K562 (cell line): ENCODE data around the gene ARMC8. TPM values are rescaled to one million over a fixed set of nuclear protein-coding genes. Genes with fewer than 3 reads are reported as not detected.

Source experiments
- ATAC-seq: fragments of 200-7000 bp; cut with Tn5 transposase; 3 replicates; pipeline ENCODE4 v1.9.1; 2020; ENCODE audit warnings: moderate library complexity
- BruUV-seq: library from RNA; stranded (reverse); fragments of 400-500 nt; replicated peaks from 2 replicates; lab custom pipeline; 2021; lab: Mats Ljungman, UMichigan
- CTCF ChIA-PET: fragments of 300-600 bp; formaldehyde crosslinking; extraction: SDS; loops from one replicate; lab custom pipeline; 2021; ENCODE audit warnings: low intra/inter-chr PET ratio; lab: Yijun Ruan, JAX
- POLR2A ChIA-PET: fragments of 300-600, 350-650 bp; sonication (Branson Sonifier 250); formaldehyde crosslinking; extraction: SDS; loops from one replicate; lab custom pipeline; 2021; ENCODE audit warnings: antibody characterized with exemption, inconsistent platforms; lab: Yijun Ruan, JAX
- DNase-seq, 4 experiments: peaks; one replicate each; pipeline versions ENCODE4 v3.0.0 to v3.0.0-alpha.2; 2011 to 2018; ENCODE audit warnings: low spot score in 3 of 4, mixed read lengths in 3 of 4; ENCODE audit errors: extremely low read depth in 1 of 4
- FAIRE-seq: peaks from 2 replicates; lab custom pipeline; 2011; peaks lifted over from hg19 to GRCh38; lab: Jason Lieb, UNC
- H2AFZ ChIP-seq: 2 replicates; pipeline ENCODE4 v1.6.0; 2011; ENCODE audit warnings: low read depth, low read length, control low read depth, inconsistent platforms
- H3K27ac ChIP-seq: fragments of 200-600 bp; 3 replicates; pipeline ENCODE4 v1.8.0; 2011; ENCODE audit warnings: low read depth, mild to moderate bottlenecking, control low read depth, inconsistent platforms, low read length, moderate library complexity, mixed read lengths; ENCODE audit errors: extremely low read depth
- H3K27me3 ChIP-seq, 2 experiments: fragments of 300-600 bp in 1 of 2; 2 replicates in 1 of 2; 3 replicates in 1 of 2; pipeline versions ENCODE4 v1.6.0 to v1.8.0; 2011; ENCODE audit warnings: inconsistent platforms in 2 of 2, low read length in 2 of 2, mild to moderate bottlenecking in 1 of 2, mixed read lengths in 1 of 2, moderate library complexity in 1 of 2; ENCODE audit not compliant: control insufficient read depth in 2 of 2, insufficient read depth in 2 of 2
- H3K36me3 ChIP-seq: fragments of 300-600 bp; 3 replicates; pipeline ENCODE4 v1.8.0; 2011; ENCODE audit warnings: mild to moderate bottlenecking, low read length, inconsistent platforms; ENCODE audit not compliant: control insufficient read depth, insufficient read depth
- H3K4me1 ChIP-seq, 2 experiments: fragments of 200-600 bp in 1 of 2; replicated peaks in 1 of 2; 2 replicates in 1 of 2; 3 replicates in 1 of 2; pipeline versions ENCODE4 v1.5.1 to v1.8.0; 2011; ENCODE audit warnings: inconsistent platforms in 2 of 2, low read length in 2 of 2, mild to moderate bottlenecking in 1 of 2, mixed read lengths in 1 of 2, moderate library complexity in 1 of 2; ENCODE audit not compliant: control insufficient read depth in 2 of 2, insufficient read depth in 2 of 2
- H3K4me2 ChIP-seq: 2 replicates; pipeline ENCODE4 v1.6.1; 2011; ENCODE audit warnings: low read length, control low read depth, inconsistent platforms, mixed read lengths; ENCODE audit not compliant: insufficient read depth
- H3K4me3 ChIP-seq: fragments of 200-600 bp; sonication (generic), shearing (Covaris generic); 2 replicates; pipeline ENCODE4 v1.5.1; 2016; ENCODE audit warnings: control low read depth, inconsistent platforms
- H3K79me2 ChIP-seq: fragments of 200-600 bp; 3 replicates; pipeline ENCODE4 v1.8.0; 2011; ENCODE audit warnings: low read length, inconsistent platforms; ENCODE audit not compliant: control insufficient read depth, insufficient read depth
- H3K9ac ChIP-seq, 2 experiments: 2 replicates each; pipeline versions ENCODE4 v1.6.0 to v1.6.1; 2011; ENCODE audit warnings: low read depth in 2 of 2, low read length in 2 of 2, control low read depth in 1 of 2, inconsistent platforms in 1 of 2, mild to moderate bottlenecking in 1 of 2, mixed read lengths in 1 of 2; ENCODE audit not compliant: insufficient read depth in 1 of 2
- H3K9me1 ChIP-seq: one replicate; pipeline ENCODE4 v1.6.0; 2011; ENCODE audit warnings: inconsistent platforms, mild to moderate bottlenecking, low read length, moderate library complexity; ENCODE audit not compliant: control insufficient read depth, insufficient read depth
- H3K9me3 ChIP-seq: replicated peaks from 2 replicates; pipeline ENCODE4 v1.5.1; 2011; ENCODE audit warnings: low read depth, low read length, inconsistent platforms; ENCODE audit not compliant: control insufficient read depth, insufficient read depth
- H4K20me1 ChIP-seq: replicated peaks from 2 replicates; pipeline ENCODE4 v1.6.1; 2011; ENCODE audit warnings: low read length, inconsistent platforms, mixed read lengths; ENCODE audit not compliant: control insufficient read depth, insufficient read depth
- BCL6 ChIP-seq: fragments of 250-450 bp; sonication (Bioruptor Pico); IDR thresholded peaks from 2 replicates; pipeline ENCODE4 v1.4.0; 2020
- GTF2A2 ChIP-seq: IDR thresholded peaks from 2 replicates; pipeline ENCODE4 v1.6.1; 2016; ENCODE audit warnings: mild to moderate bottlenecking, missing genetic modification characterization, missing compliant biosample characterization
- HNRNPH1 ChIP-seq: fragments of 200-400 bp; formaldehyde crosslinking; optimal IDR thresholded peaks from 2 replicates; pipeline ENCODE3; 2017; ENCODE audit warnings: low read depth, mild to moderate bottlenecking, low read length, moderate library complexity
- MED1 ChIP-seq: sonication (generic); formaldehyde crosslinking; IDR thresholded peaks from 2 replicates; pipeline ENCODE4 v1.8.1; 2023; ENCODE audit warnings: missing genetic modification reagents, borderline replicate concordance
- MTA2 ChIP-seq: fragments of 450-650 bp; IDR thresholded peaks from 2 replicates; pipeline ENCODE4 v1.6.1; 2016; ENCODE audit warnings: low read depth
- MXI1 ChIP-seq: IDR thresholded peaks from 2 replicates; pipeline ENCODE4 v1.6.1; 2011; ENCODE audit warnings: low read depth, mild to moderate bottlenecking, improper control_type of control experiment, low read length
- PTRF ChIP-seq: fragments of 450-650 bp; IDR thresholded peaks from 2 replicates; pipeline ENCODE4 v1.6.1; 2016; ENCODE audit warnings: mild to moderate bottlenecking, missing genetic modification characterization, missing compliant biosample characterization
- SP2 ChIP-seq: IDR thresholded peaks from 2 replicates; pipeline ENCODE4 v1.6.1; 2011; ENCODE audit warnings: mild to moderate bottlenecking, low read depth, low read length, moderate library complexity; ENCODE audit not compliant: poor library complexity, severe bottlenecking; ENCODE audit errors: extremely low read depth
- TBL1XR1 ChIP-seq, 2 experiments: IDR thresholded peaks; 2 replicates each; pipeline ENCODE4 v1.6.1; 2012; ENCODE audit warnings: improper control_type of control experiment in 2 of 2, low read length in 2 of 2, mild to moderate bottlenecking in 1 of 2
- ZBTB33 ChIP-seq: sonication (generic); formaldehyde crosslinking; IDR thresholded peaks from 2 replicates; pipeline ENCODE4 v1.8.1; 2023; ENCODE audit warnings: mild to moderate bottlenecking, missing genetic modification reagents
- ZBTB7A ChIP-seq: IDR thresholded peaks from 2 replicates; pipeline ENCODE4 v1.6.1; 2011; ENCODE audit warnings: low read depth, mild to moderate bottlenecking, low read length, moderate library complexity, borderline replicate concordance; ENCODE audit not compliant: control insufficient read depth
- ZNF384 ChIP-seq: IDR thresholded peaks from 2 replicates; pipeline ENCODE4 v1.6.1; 2012; ENCODE audit warnings: low read depth, low read length, improper control_type of control experiment
- WGBS: fragments of 100-300 bp; shearing (Covaris generic); methylation state at CpG from one replicate; pipeline ENCODE4 v1.1.6; 2016; ENCODE audit warnings: low coverage, mixed read lengths; ENCODE audit not compliant: insufficient coverage; ENCODE audit errors: missing lambda C conversion rate; 5-methylcytosine and 5-hydroxymethylcytosine counted together
- in situ Hi-C: fragments of 300-500 bp; cut with MboI; formaldehyde crosslinking; loops from 4 replicates; pipeline ENCODE4 v1.15.0; 2018; ENCODE audit warnings: inconsistent platforms, mixed read lengths
- intact Hi-C: fragments of 100-400 bp; cut with micrococcal nuclease; formaldehyde crosslinking; loops from 2 replicates; pipeline ENCODE4 v1.14.2; 2022
- polyA plus RNA-seq, 8 experiments: library from polyadenylated mRNA; depleted of rRNA in 4 of 8; stranded (reverse) in 5 of 8; unstranded in 3 of 8; fragments of >200 nt; fragmentation: Nextera tagmentation in 2 of 8; fragmentation: Illumina TruSeq in 1 of 8; extraction: Ambion mirVana in 2 of 8; extraction: Trizol in 1 of 8; gene quantifications; 2 replicates each; pipeline versions ENCODE4 v1.2.1 to v1.2.3, GENCODE V29; 2011 to 2014; ENCODE audit warnings: inconsistent platforms in 1 of 8, missing spikeins in 1 of 8
- total RNA-seq, 7 experiments: library from RNA; depleted of rRNA in 6 of 7; stranded (reverse); fragments of >200 nt in 6 of 7; fragmentation: Illumina TruSeq in 2 of 7; extraction: Trizol in 2 of 7; gene quantifications; 2 replicates each; pipeline versions ENCODE4 v1.2.1 to v1.2.3, GENCODE V29; 2011 to 2021; ENCODE audit warnings: low replicate concordance in 1 of 7

ARMC8 gene
- total and polyA plus RNA-seq, 9 of the 15 experiments (the other 6 are each of a cell fraction or from before 2014, with no cell fraction given), result 22.4 to 76.1 (median 37.3) TPM

- no peaks in the 10 kb centered on the region for H3K79me2 ChIP-seq
- H3K27ac ChIP-seq, result no peak overlapping the region
- no peak for ATAC-seq
- H3K4me2 ChIP-seq, result no peak overlapping the region
- H3K9ac ChIP-seq, result no peak overlapping the region
- FAIRE-seq, result no peak
- ChIA-PET POLR2A (interaction anchor here (0.6 kb wide), 1 partner anchor 110 kb away, joined by 3 read pairs; no protein-coding TSS in a partner anchor), CTCF (no interaction called here)
- 37% methylated on average over 2 of the region's 2 CpGs for WGBS
- no peak overlapping the region for H3K4me3 ChIP-seq
- H3K27me3 ChIP-seq, result no peaks in the 10 kb centered on the region
- no peaks in the 10 kb centered on the region for H3K4me1 ChIP-seq
- intact Hi-C loops, result no loop called here
- H3K36me3 ChIP-seq, result peaks cover 86% of the 10 kb centered on the region
- no peaks in the 10 kb centered on the region for H3K9me1 ChIP-seq
- H3K9me3 ChIP-seq, result no peaks in the 10 kb centered on the region
- peak in 1 of 4 experiments; percentile 4 for DNase-seq
- no peak overlapping the region for H2AFZ ChIP-seq
- TF ChIP-seq TBL1XR1 (IDR thresholded peaks at IDR 0.05; ENCODE audit: low read length in 2 of 2), result no peak
- no peaks in the 10 kb centered on the region for H4K20me1 ChIP-seq
- in situ Hi-C loops, result no loop called here
- no TSS peak for BruUV-seq
Observed at GRCh38 chr3:138241676-138242075, 54.6 kb downstream of the ARMC8 start.

- DNase-seq (no peak), FAIRE-seq (no peak), ATAC-seq (no peak)
- Histone ChIP-seq H3K4me2 (no peak overlapping the region), H4K20me1 (no peaks in the 10 kb centered on the region), H2AFZ (no peak overlapping the region), H3K36me3 (peaks cover 81% of the 10 kb centered on the region), H3K79me2 (no peaks in the 10 kb centered on the region), H3K9ac (no peak overlapping the region), H3K27me3 (no peaks in the 10 kb centered on the region), H3K9me3 (0 out of 2 replicates have a peak, but pooled peaks cover under 1% of the 10 kb centered on the region), H3K4me3 (no peak overlapping the region), H3K27ac (no peak overlapping the region), H3K4me1 (no peaks in the 10 kb centered on the region), H3K9me1 (no peaks in the 10 kb centered on the region)
- intact Hi-C loops (no loop called here), in situ Hi-C loops (no loop called here)
- no TSS peak for BruUV-seq
- WGBS, result 100% methylated on average over 1 of the region's 1 CpG
- POLR2A ChIA-PET, result interaction anchor here (0.7 kb wide), 1 partner anchor 131 kb away, joined by 3 read pairs; no protein-coding TSS in a partner anchor
- CTCF ChIA-PET, result no interaction called here
- TF ChIP-seq MED1 (CRISPR knock-in tag), result no peak
- TF ChIP-seq MXI1, result no peak
- TF ChIP-seq BCL6 (CRISPR knock-in tag), result no peak
- TF ChIP-seq MTA2, result no peak
- no peak for TF ChIP-seq ZNF384
- no peak for TF ChIP-seq SP2
- no peak for TF ChIP-seq ZBTB7A
- no peak for TF ChIP-seq ZBTB33 (CRISPR knock-in tag)
- TF ChIP-seq GTF2A2 (tag), result no peak
- TF ChIP-seq HNRNPH1, result no peak
- no peak for TF ChIP-seq PTRF (tag)
Observed at GRCh38 chr3:138242466-138242865, 55.4 kb downstream of the ARMC8 start.
